Measurements from ENCODE around the gene AKR1E2. TPM values are rescaled to one million over a fixed set of nuclear protein-coding genes. Genes with fewer than 3 reads are reported as not detected.
A peak's percentile ranks its signal among the peaks of the same experiment; 100 is the strongest.

The AKR1E2 gene
- total RNA-seq, 6 donors from 2014 or later, result 3.3 to 18.8 (median 7.9) TPM

DNA sequence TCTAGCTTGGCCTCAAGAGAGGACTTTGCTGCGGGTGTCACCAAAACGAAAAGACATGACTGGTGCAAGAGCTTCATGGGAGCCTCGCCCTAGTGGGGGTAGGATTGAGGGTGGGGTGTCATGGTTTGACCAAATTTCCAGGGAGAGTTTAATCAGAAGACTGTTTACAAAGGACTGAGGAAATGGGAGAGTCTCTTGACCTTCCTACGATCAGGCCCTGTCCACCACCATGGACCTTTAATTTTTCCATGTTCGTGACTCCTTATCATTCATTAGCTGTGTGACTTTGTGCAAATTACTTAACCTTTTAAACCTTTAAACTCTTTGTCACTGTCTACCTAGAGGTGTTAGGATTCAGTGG lies 23.0 kb downstream of the AKR1E2 start:
- Histone ChIP-seq H3K36me3 (no peaks in the 10 kb centered on the region), H3K4me1 (peaks cover 4 to 29% (median 18%) of the 10 kb centered on the region in 4 donors), H3K4me3 (no peak overlapping the region), H3K27me3 (no peaks in the 10 kb centered on the region), H3K27ac (peak overlapping the region in 1 of 4 donors; percentile 43), H3K9me3 (no peaks in the 10 kb centered on the region)
- 63 to 76% methylated on average over 5 of the region's 5 CpGs for WGBS, 2 donors
- ATAC-seq (ENCODE audit: low FRiP score in 2 of 2) (no peak), DNase-seq (no peak)
- TF ChIP-seq EP300 (IDR thresholded peaks at IDR 0.05) (no peak), POLR2AphosphoS5 (IDR thresholded peaks at IDR 0.05) (no peak), POLR2A (IDR thresholded peaks at IDR 0.05) (no peak)
- TF ChIP-seq, protein P1, sequence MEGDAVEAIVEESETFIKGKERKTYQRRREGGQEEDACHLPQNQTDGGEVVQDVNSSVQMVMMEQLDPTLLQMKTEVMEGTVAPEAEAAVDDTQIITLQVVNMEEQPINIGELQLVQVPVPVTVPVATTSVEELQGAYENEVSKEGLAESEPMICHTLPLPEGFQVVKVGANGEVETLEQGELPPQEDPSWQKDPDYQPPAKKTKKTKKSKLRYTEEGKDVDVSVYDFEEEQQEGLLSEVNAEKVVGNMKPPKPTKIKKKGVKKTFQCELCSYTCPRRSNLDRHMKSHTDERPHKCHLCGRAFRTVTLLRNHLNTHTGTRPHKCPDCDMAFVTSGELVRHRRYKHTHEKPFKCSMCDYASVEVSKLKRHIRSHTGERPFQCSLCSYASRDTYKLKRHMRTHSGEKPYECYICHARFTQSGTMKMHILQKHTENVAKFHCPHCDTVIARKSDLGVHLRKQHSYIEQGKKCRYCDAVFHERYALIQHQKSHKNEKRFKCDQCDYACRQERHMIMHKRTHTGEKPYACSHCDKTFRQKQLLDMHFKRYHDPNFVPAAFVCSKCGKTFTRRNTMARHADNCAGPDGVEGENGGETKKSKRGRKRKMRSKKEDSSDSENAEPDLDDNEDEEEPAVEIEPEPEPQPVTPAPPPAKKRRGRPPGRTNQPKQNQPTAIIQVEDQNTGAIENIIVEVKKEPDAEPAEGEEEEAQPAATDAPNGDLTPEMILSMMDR (IDR thresholded peaks at IDR 0.05), result no peak

DNA sequence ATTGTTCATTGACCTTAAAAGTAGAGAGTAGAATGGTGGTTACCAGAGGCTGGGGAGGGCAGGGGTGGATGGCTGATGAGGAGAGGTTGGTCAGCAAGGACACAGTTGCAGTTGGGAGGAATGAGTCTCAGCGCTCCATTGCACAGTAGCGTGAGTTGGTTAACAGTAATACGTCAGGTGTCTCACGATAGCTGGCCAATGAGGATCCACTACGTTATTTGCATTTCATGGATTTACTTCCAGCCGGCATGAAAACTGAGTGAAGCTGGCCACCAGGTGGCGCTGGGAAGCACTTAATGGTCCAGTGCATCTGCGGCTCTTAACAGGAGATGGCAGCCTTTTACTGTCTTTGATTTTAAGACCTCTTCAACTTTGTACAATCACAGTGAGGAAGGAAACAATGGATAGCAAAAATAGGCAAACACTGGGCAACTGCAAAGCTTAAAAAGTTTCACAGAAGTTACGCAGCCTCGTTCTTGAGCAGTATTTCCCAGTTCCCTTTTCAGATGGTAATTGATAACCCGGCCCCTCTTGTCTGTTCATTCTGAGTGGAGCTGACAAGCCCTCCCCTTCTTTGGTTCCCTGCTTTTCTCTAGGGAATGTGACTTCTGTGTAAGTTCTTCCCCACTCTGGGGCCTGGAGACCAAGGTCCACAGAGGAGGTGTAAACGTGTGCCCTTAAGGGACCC lies 23.7 kb downstream of the AKR1E2 start:
- no peaks in the 10 kb centered on the region for H3K27me3 ChIP-seq
- 7 to 10% methylated on average over 12 of the region's 12 CpGs for WGBS, 2 donors
- H3K27ac ChIP-seq, result peak overlapping the region in 1 of 4 donors; percentile 43
- ATAC-seq (ENCODE audit: low FRiP score in 2 of 2) (peak; percentile 92 to 94), DNase-seq (peak in 1 of 2 donors; percentile 95)
- TF ChIP-seq EP300 (IDR thresholded peaks at IDR 0.05), result no peak
- TF ChIP-seq POLR2AphosphoS5 (IDR thresholded peaks at IDR 0.05), result peak; percentile 14 to 18
- peak in 1 of 4 donors; percentile 9 for TF ChIP-seq POLR2A (IDR thresholded peaks at IDR 0.05)
- TF ChIP-seq, protein P1 (IDR thresholded peaks at IDR 0.05), result peak; percentile 88 to 99 (median 97)
- no peak overlapping the region for H3K4me3 ChIP-seq
- H3K9me3 ChIP-seq, result no peaks in the 10 kb centered on the region
- peaks cover 4 to 29% (median 18%) of the 10 kb centered on the region in 4 donors for H3K4me1 ChIP-seq
- H3K36me3 ChIP-seq, result no peaks in the 10 kb centered on the region

DNA sequence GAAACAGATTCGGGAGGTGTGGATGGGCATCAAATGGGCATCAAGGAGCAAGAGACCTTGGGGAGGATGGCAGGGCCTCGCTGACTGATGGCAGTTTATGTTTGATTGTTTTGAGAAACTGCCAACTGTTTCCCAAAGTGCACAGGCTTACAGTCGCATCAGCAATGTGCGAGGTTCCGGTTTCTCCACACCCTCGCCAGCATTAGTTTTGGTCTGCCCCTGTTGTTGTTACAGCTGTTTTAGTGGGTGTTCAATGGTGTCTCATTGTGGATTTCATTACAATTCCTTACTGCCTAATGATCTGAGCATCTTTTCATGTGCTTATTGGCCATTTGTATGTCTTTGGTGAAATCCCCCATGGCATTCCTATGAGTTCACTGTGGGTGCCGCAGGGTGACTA lies 24.4 kb downstream of the AKR1E2 start:
- peaks cover 4 to 29% (median 18%) of the 10 kb centered on the region in 4 donors for H3K4me1 ChIP-seq
- peak overlapping the region in 1 of 4 donors; percentile 43 for H3K27ac ChIP-seq
- no peaks in the 10 kb centered on the region for H3K9me3 ChIP-seq
- no peak for TF ChIP-seq POLR2A (IDR thresholded peaks at IDR 0.05)
- no peak for TF ChIP-seq POLR2AphosphoS5 (IDR thresholded peaks at IDR 0.05)
- TF ChIP-seq, protein P1 (IDR thresholded peaks at IDR 0.05), result no peak
- no peak for TF ChIP-seq EP300 (IDR thresholded peaks at IDR 0.05)
- no peaks in the 10 kb centered on the region for H3K36me3 ChIP-seq
- no peaks in the 10 kb centered on the region for H3K27me3 ChIP-seq
- WGBS, 2 donors, result 80 to 82% methylated on average over 7 of the region's 7 CpGs
- H3K4me3 ChIP-seq, result no peak overlapping the region
- ATAC-seq (ENCODE audit: low FRiP score in 2 of 2) (no peak), DNase-seq (no peak)

DNA sequence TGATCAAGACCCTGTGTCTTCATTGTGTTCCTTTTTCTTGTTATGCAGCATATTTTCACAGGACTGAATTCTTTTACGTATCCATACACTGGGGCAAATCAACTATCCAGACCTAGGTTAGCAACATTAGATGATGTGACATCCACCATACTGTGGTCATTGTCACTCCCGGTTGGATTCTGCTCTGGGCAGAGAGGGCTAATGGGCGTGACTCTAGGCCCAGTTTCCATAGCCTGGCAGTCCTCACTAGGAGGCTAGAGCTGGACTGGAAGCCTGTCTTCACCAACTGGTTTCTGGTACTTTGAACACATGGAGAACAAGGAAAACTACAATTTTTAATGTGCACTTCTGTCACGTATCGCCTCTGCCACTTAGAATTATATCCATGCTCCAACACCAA lies 25.2 kb downstream of the AKR1E2 start:
- no peak for ATAC-seq (ENCODE audit: low FRiP score in 2 of 2)
- Histone ChIP-seq H3K27ac (no peak overlapping the region), H3K4me1 (peaks cover 4 to 29% (median 18%) of the 10 kb centered on the region in 4 donors), H3K27me3 (no peaks in the 10 kb centered on the region), H3K36me3 (no peaks in the 10 kb centered on the region), H3K4me3 (no peak overlapping the region), H3K9me3 (no peaks in the 10 kb centered on the region)
- no peak for DNase-seq
- 89 to 92% methylated on average over 5 of the region's 5 CpGs for WGBS, 2 donors
- TF ChIP-seq, protein P1 (IDR thresholded peaks at IDR 0.05), result no peak
- TF ChIP-seq POLR2A (IDR thresholded peaks at IDR 0.05) (no peak), EP300 (IDR thresholded peaks at IDR 0.05) (no peak)

DNA sequence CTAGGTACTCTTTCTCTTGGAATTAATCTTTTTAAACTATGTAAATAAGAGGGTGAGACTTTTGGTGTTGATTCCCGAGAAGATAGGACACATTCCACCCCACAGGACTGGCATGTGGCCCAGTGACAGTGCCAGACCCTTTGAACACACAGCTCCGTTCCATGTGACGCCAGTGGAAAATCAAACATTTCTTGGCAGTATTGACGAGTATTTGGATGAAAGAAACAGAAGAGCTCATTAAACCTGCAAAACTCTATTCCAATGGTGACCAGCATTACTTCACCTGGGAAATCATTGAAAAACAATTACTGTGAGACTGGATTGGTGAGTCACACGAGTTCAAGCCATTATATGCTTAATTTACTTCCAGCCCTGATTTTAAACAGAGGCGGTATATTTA lies 25.8 kb downstream of the AKR1E2 start:
- Histone ChIP-seq H3K27me3 (no peaks in the 10 kb centered on the region), H3K9me3 (no peaks in the 10 kb centered on the region), H3K4me3 (no peak overlapping the region), H3K4me1 (peaks cover 4 to 29% (median 18%) of the 10 kb centered on the region in 4 donors), H3K36me3 (no peaks in the 10 kb centered on the region), H3K27ac (no peak overlapping the region)
- ATAC-seq (ENCODE audit: low FRiP score in 2 of 2) (no peak), DNase-seq (no peak)
- TF ChIP-seq POLR2A (IDR thresholded peaks at IDR 0.05) (no peak), EP300 (IDR thresholded peaks at IDR 0.05) (no peak), POLR2AphosphoS5 (IDR thresholded peaks at IDR 0.05) (no peak)
- TF ChIP-seq, protein P1 (IDR thresholded peaks at IDR 0.05), result no peak
- WGBS, 2 donors, result 47 to 60% methylated on average over 6 of the region's 6 CpGs

Measured in upper lobe of left lung (tissue), 6 donors.